Neural cell (in vitro differentiated cells): ENCODE measurements around the gene TULP1.

ENCODE experiments used
- CTCF ChIP-seq: fragments of 450-650 bp; IDR thresholded peaks from 2 replicates; pipeline ENCODE4 v1.5.1; 2014; ENCODE audit warnings: antibody characterized with exemption, mild to moderate bottlenecking, moderate library complexity; ENCODE audit not compliant: poor library complexity, severe bottlenecking
- EP300 ChIP-seq: fragments of 450-650 bp; conservative IDR thresholded peaks from 2 replicates; pipeline ENCODE4 v1.6.1; 2014; ENCODE audit warnings: antibody characterized with exemption, mild to moderate bottlenecking, moderate library complexity; ENCODE audit not compliant: poor library complexity, severe bottlenecking
- POLR2AphosphoS5 ChIP-seq: IDR thresholded peaks from 2 replicates; pipeline ENCODE4 v1.6.1; 2012
- RAD21 ChIP-seq: fragments of 450-650 bp; conservative IDR thresholded peaks from 2 replicates; pipeline ENCODE4 v1.6.1; 2014; ENCODE audit warnings: antibody characterized with exemption, mild to moderate bottlenecking, moderate library complexity
- REST ChIP-seq: IDR thresholded peaks from 2 replicates; pipeline ENCODE4 v1.6.1; 2012; ENCODE audit warnings: borderline replicate concordance
- SMC3 ChIP-seq: fragments of 450-650 bp; conservative IDR thresholded peaks from 2 replicates; pipeline ENCODE4 v1.6.1; 2014; ENCODE audit warnings: antibody characterized with exemption, mild to moderate bottlenecking, moderate library complexity; ENCODE audit not compliant: poor library complexity

GRCh38 chr6:35533981-35534380 lies 21.3 kb upstream of the TULP1 start:
- no peak for TF ChIP-seq CTCF
- no peak for TF ChIP-seq EP300
- no peak for TF ChIP-seq POLR2AphosphoS5
- TF ChIP-seq REST, result no peak
- no peak for TF ChIP-seq RAD21
- no peak for TF ChIP-seq SMC3
